Activated T-helper 2 cell treated with anti-CD3 and anti-CD28 coated beads, Interferon-gamma antibody, Interleukin-2, Interleukin-4, amounts not matched to agents 10 μg/mL and 5 μg/mL and 100 μg/mL, durations not matched to agents 14 hours and 24 hours and 36 hours (primary cell): ENCODE measurements around the gene TJP3. TPM values are rescaled to one million over a fixed set of nuclear protein-coding genes. Genes with fewer than 3 reads are reported as not detected.
A peak's percentile ranks its signal among the peaks of the same experiment; 100 is the strongest.

Source experiments
- DNase-seq: peaks from one replicate; pipeline ENCODE4 v3.0.0; 2021; ENCODE audit warnings: low spot score
- H3K27ac Mint-ChIP-seq: one replicate; pipeline ENCODE4 v1.8.0; 2021; ENCODE audit warnings: mixed read lengths
- H3K27me3 Mint-ChIP-seq: one replicate; pipeline ENCODE4 v1.8.0; 2021; ENCODE audit warnings: low read depth, mixed read lengths
- H3K36me3 Mint-ChIP-seq: one replicate; pipeline ENCODE4 v1.8.0; 2021; ENCODE audit warnings: low read depth, mixed read lengths
- H3K4me1 Mint-ChIP-seq: one replicate; pipeline ENCODE4 v1.8.0; 2021; ENCODE audit warnings: low read depth, mixed read lengths
- H3K4me3 Mint-ChIP-seq: one replicate; pipeline ENCODE4 v1.8.0; 2021; ENCODE audit warnings: low read depth, mild to moderate bottlenecking, moderate library complexity, mixed read lengths
- H3K9me3 Mint-ChIP-seq: one replicate; pipeline ENCODE4 v1.8.0; 2021; ENCODE audit warnings: mixed read lengths
- intact Hi-C: fragments of 100-400 bp; cut with micrococcal nuclease; formaldehyde crosslinking; loops from one replicate; pipeline ENCODE4 v1.15.1; 2023
- total RNA-seq: library from RNA; stranded (reverse); gene quantifications from 2 replicates; pipeline ENCODE4 v1.2.3, GENCODE V29; 2022

TJP3 gene
- total RNA-seq, 1 donor from 2014 or later: 0.41 TPM

GRCh38 chr19:3698386-3698950 lies 9.7 kb upstream of the TJP3 start:
- Mint-ChIP-seq H3K36me3 (no peaks in the 10 kb centered on the region), H3K27me3 (no peaks in the 10 kb centered on the region), H3K4me3 (peak overlapping the region; percentile 57), H3K4me1 (peaks cover 8% of the 10 kb centered on the region), H3K27ac (no peak overlapping the region), H3K9me3 (no peaks in the 10 kb centered on the region)
- intact Hi-C loops: no loop called here
- DNase-seq: no peak

DNA sequence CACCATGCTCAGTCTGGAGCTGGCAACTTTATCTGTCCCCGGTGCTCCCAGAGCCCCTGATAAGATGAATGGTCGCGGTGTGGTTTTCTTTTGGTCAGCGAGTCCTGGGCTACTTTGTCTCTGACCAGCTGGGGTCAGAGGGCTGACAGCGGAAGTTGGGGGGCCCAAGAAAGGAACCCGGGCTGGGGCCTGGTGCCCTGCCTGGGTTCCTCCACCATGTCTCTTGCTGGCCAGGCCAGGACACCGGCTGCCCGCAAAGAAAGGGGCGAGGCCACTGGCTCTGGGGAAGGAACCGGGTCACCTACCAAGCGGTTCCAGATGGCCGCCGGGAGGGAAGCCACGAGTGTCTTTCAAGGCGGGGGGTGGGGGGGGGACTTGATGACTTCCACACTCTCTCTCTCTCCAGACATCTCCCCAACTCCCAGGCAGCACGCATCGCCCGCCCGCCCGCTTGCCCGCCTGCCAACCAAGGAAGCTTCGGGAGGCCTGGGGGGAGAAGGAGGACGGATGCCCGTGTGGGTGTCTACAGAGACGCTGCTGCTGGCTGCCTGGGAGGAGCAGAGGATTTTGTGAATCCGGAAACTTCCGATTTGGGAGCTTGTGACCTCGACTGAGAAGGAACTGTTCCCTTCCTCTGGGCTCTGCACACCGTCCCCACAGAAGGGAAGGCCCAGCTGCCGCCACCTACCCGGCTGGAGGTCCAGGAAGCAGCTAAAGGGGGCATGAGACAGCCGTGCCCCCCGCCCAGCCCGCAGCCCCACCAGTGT lies 9.0 kb upstream of the TJP3 start:
- Mint-ChIP-seq H3K9me3 (no peaks in the 10 kb centered on the region), H3K27ac (peak overlapping the region; percentile 52), H3K4me3 (peak overlapping the region; percentile 88), H3K4me1 (peaks cover 8% of the 10 kb centered on the region), H3K27me3 (no peaks in the 10 kb centered on the region), H3K36me3 (no peaks in the 10 kb centered on the region)
- intact Hi-C loops: no loop called here
- DNase-seq: no peak

DNA sequence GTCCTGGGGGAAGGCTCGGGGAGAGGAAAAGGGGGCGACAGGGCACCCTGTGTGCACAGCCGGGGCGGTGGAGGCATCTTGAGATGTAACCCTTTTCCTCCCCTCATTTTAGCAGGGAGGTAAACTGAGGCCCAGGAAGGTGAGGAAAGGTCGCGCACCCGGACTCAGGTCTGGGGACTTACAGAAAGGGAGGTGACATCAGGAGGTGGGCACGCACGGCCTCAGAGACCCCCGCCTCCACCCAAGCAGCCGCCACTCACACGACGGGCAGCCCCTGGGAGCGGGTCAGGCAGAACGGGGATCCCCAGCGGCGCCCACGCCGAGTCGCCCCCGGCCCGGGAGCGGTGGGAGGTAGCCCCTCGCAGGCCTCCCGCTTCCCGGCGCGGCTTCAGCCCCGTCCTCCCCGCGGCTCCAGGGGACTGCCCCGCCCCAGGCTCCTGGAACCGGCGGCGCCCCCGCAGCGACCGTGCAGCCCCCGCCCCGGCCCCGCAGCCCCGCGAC lies 8.4 kb upstream of the TJP3 start:
- H3K36me3 Mint-ChIP-seq: no peaks in the 10 kb centered on the region
- H3K4me1 Mint-ChIP-seq: peaks cover 8% of the 10 kb centered on the region
- DNase-seq: no peak
- H3K27ac Mint-ChIP-seq: peak overlapping the region; percentile 52
- H3K9me3 Mint-ChIP-seq: no peaks in the 10 kb centered on the region
- intact Hi-C loops: loop anchor here (2.0 kb wide), 1 partner anchor 29 kb away; no protein-coding TSS in a partner anchor
- H3K27me3 Mint-ChIP-seq: no peaks in the 10 kb centered on the region
- peak overlapping the region; percentile 88 for H3K4me3 Mint-ChIP-seq

DNA sequence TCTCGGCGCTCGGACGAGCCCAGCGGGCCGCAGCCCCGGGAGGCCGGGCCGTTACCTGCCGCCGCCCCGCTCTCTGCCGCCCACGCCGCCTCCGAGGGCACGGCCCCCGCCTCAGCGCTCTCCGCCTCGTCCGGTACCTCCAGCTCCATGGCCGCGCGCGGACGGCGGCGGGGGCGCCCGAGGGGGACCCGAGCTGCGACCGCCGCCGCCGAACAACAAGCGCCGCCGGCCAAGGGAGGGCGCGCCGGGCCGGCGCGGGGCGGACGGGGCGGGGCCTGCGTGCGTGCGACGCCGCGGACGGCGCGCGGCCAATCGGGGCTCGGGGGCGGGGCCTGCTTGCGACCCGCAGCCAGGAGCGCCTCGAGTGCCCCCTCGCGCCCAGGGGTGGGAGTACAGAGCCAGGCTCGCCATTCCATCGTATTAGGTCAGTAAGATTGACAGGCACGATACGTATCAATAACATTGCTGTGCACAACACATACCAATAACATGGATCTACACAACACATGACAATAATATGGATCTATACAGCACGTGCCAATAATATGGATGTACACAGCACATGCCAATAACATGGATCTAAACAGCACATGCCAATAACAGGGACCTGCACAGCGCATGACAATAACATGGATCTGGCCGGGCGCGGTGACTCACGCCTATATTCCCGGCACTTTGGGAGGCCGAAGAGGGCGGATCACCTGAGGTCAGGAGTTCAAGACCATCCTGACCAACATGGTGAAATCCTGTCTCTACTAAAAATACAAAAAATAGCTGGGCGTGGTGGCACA lies 7.7 kb upstream of the TJP3 start, which contains the start of gene PIP5K1C:
Gene PIP5K1C, minus strand, starts transcription at position 227 of the 791 bp plus-strand sequence. Its CDS starts 78 bp downstream, at position 149.
- intact Hi-C loops: loop anchor here (2.0 kb wide), 1 partner anchor 30 kb away; no protein-coding TSS in a partner anchor
- Mint-ChIP-seq H3K27ac (peak within 1 kb of the TSS; percentile 52), H3K27me3 (peaks cover 2% of the 10 kb centered on the region), H3K9me3 (no peaks in the 10 kb centered on the region), H3K36me3 (no peaks in the 10 kb centered on the region), H3K4me1 (peaks cover 8% of the 10 kb centered on the region), H3K4me3 (peak within 1 kb of the TSS; percentile 88)
- DNase-seq: peak; percentile 88

DNA sequence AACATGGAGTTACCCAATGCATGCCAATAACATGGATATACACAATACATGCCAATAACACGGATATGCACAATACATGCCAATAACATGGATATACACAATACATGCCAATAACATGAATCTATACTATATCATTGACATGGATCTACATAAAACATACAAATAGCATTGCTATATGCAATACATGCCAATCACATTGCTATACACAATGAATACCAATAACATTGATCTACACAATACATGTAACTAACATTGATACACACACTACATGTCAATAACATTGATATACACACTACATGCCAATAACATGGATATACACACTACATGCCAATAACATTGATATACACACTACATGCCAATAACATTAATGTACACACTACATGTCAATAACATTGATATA lies 7.0 kb upstream of the TJP3 start:
- H3K4me3 Mint-ChIP-seq: no peak overlapping the region

GRCh38 chr19:3707868-3708206 lies 347 bp upstream of the TJP3 start:
- H3K27me3 Mint-ChIP-seq: peaks cover 7% of the 10 kb centered on the region
- H3K36me3 Mint-ChIP-seq: no peaks in the 10 kb centered on the region
- no peaks in the 10 kb centered on the region for H3K4me1 Mint-ChIP-seq
- H3K4me3 Mint-ChIP-seq: no peak overlapping the region
- no peaks in the 10 kb centered on the region for H3K9me3 Mint-ChIP-seq
- intact Hi-C loops: loop anchor here (2.0 kb wide), 1 partner anchor 163 kb away; no protein-coding TSS in a partner anchor
- H3K27ac Mint-ChIP-seq: no peak overlapping the region
- DNase-seq: no peak

More for the DNA sequence above, 7.0 kb upstream of the TJP3 start:
- no peak overlapping the region for H3K27ac Mint-ChIP-seq
- peaks cover 8% of the 10 kb centered on the region for H3K4me1 Mint-ChIP-seq
- intact Hi-C loops: loop anchor here (2.0 kb wide), 1 partner anchor 30 kb away; no protein-coding TSS in a partner anchor
- peaks cover 2% of the 10 kb centered on the region for H3K27me3 Mint-ChIP-seq
- no peak for DNase-seq
- no peaks in the 10 kb centered on the region for H3K36me3 Mint-ChIP-seq
- no peaks in the 10 kb centered on the region for H3K9me3 Mint-ChIP-seq

DNA sequence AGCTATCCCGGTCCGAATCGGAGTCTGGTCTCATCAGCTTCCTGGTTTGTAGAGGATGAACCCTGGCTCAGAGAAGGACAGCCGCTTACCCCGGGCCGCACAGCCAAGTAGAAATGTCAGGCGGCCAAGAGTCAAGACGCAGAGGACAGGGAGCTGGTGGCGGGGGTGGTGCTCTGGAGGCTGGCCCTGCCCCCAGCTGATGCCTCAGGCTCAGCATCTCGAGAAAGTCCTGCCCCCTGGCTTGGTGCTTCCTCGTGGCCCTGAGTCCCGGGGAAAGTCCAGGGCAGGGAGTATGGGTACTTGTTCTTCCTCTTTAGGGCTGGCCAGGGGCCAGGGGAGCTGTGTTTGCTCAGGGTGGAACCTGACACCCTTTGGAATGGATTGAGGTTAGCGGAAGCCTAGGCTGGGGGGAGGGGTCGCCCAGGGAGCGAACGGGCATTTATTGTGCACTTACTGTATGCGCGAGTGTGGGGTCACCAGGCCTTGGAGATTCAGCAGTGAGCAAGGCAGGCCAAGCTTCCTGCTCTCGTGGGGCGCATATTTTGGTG lies 2.2 kb downstream of the TJP3 start:
- intact Hi-C loops: no loop called here

DNA sequence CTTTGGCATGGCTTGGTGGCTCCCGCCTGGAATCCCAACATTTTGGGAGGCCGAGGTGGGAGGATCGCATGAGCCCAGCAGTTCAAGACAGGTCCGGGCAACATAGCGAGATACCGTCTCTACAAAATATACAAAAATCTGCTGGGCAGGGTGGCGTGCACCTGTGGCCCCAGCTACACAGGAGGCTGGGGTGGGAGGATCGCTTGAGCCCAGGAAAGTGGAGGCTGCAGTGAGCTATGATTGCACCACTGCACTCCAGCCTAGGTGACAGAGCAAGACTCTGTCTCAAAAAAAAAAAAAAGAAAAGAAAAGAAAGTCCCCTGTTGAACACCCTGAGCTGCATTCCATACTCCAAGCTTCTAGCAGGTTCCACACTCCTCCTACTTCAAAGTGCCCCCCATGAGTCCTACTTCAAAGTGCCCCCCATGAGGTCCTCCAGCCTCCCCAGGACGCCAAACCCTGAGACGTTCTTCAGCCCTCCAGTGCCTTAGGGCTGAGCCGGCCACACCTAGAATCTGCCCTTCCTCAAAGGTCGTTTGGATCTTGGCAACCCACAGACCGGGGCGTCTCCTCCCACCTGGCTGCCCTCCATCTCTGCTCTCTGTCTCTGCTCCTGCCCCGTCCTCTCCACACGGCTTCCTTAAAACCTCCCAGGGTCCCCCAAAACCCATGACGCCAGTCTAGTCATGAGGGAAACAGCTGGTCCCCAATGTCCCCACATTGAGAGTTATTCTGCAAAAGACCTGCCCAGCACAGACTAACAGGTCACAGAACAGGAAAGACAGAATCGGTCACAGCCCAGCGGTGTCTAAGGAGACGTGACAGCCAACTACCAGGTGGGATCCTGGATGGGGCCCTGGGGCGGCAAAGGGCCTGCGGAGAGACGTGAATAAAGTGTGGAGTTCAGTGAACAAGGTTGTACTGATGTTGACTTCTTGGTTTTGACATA lies 4.8 kb downstream of the TJP3 start:
- intact Hi-C loops: no loop called here
- H3K9me3 Mint-ChIP-seq: no peaks in the 10 kb centered on the region

More for the DNA sequence above, 2.2 kb downstream of the TJP3 start:
- H3K27ac Mint-ChIP-seq: no peak overlapping the region
- H3K9me3 Mint-ChIP-seq: no peaks in the 10 kb centered on the region
- DNase-seq: no peak
- H3K4me3 Mint-ChIP-seq: no peak overlapping the region
- H3K27me3 Mint-ChIP-seq: peaks cover 10% of the 10 kb centered on the region
- no peaks in the 10 kb centered on the region for H3K36me3 Mint-ChIP-seq
- H3K4me1 Mint-ChIP-seq: no peaks in the 10 kb centered on the region

GRCh38 chr19:3716147-3716668 lies 8.0 kb downstream of the TJP3 start:
- Mint-ChIP-seq H3K9me3 (no peaks in the 10 kb centered on the region), H3K27ac (no peak overlapping the region), H3K27me3 (peaks cover 14% of the 10 kb centered on the region), H3K4me3 (no peak overlapping the region), H3K4me1 (no peaks in the 10 kb centered on the region), H3K36me3 (no peaks in the 10 kb centered on the region)
- DNase-seq: no peak
- intact Hi-C loops: no loop called here

More for the DNA sequence above, 4.8 kb downstream of the TJP3 start:
- no peaks in the 10 kb centered on the region for H3K36me3 Mint-ChIP-seq
- no peak for DNase-seq
- H3K27ac Mint-ChIP-seq: no peak overlapping the region
- H3K4me1 Mint-ChIP-seq: no peaks in the 10 kb centered on the region
- peaks cover 10% of the 10 kb centered on the region for H3K27me3 Mint-ChIP-seq
- no peak overlapping the region for H3K4me3 Mint-ChIP-seq

DNA sequence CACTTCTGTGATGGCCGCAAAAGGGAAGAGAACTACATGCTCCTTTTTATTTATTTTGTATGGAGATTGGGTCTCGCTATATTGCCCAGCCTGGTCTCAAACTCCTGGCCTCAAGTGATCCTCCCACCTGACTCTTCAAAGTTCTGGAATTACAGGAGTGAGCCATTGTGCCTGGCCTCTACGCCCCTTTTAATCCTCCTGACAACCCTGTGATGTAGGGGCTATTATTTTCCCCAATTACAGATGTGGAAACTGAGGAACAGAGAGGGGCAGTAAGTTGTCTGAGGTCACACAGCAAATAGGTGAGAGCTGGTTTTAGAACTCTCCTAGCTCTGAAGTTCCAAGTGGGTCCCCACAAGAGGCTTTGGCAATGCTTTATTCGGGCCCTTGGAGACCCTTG lies 11.7 kb downstream of the TJP3 start:
- no peaks in the 10 kb centered on the region for H3K4me1 Mint-ChIP-seq
- H3K9me3 Mint-ChIP-seq: no peaks in the 10 kb centered on the region
- no peak overlapping the region for H3K27ac Mint-ChIP-seq
- intact Hi-C loops: no loop called here
- H3K36me3 Mint-ChIP-seq: no peaks in the 10 kb centered on the region
- no peak overlapping the region for H3K4me3 Mint-ChIP-seq
- peaks cover 23% of the 10 kb centered on the region for H3K27me3 Mint-ChIP-seq
- no peak for DNase-seq

DNA sequence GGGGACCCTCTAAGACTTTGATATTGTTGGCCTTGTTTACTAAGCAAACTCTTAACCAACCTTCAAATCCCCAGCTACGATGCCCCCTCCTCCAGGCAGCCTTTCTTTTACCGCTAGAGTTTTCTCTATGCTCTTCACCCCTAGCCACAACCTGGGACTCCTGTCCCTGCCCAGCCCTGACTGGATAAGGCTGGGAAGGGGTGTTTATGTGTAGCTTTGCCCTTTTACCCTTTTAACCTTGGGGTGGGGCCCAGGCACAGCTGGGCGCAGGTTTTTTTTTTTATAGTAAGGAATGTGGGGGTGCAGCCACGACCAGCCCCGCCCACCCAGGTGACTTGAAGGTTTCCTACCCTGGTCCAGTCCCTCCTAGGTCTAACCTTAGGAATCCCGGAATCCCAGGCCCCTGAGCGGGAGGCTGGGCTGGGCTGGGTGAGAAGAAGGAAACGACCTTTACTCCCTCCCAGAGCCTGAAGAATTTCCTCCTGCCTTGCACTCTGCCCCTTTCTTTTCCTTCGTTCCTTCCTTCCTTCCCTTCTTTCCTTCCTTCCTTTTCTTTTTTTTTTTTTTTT lies 12.2 kb downstream of the TJP3 start:
- no peaks in the 10 kb centered on the region for H3K36me3 Mint-ChIP-seq
- H3K9me3 Mint-ChIP-seq: no peaks in the 10 kb centered on the region
- no peak overlapping the region for H3K27ac Mint-ChIP-seq
- H3K27me3 Mint-ChIP-seq: peaks cover 23% of the 10 kb centered on the region
- intact Hi-C loops: no loop called here
- no peaks in the 10 kb centered on the region for H3K4me1 Mint-ChIP-seq
- no peak for DNase-seq
- no peak overlapping the region for H3K4me3 Mint-ChIP-seq
